Erythroblast (primary cell): ENCODE results near the gene AK8.

Experiments
- GATA1 ChIP-seq: IDR thresholded peaks from 2 replicates; pipeline ENCODE4 v1.6.1; 2011; ENCODE audit warnings: low read depth, mild to moderate bottlenecking, control low read depth, low read length, moderate library complexity
- POLR2A ChIP-seq: IDR thresholded peaks from 2 replicates; pipeline ENCODE4 v1.6.1; 2011; ENCODE audit warnings: mild to moderate bottlenecking, low read length

DNA sequence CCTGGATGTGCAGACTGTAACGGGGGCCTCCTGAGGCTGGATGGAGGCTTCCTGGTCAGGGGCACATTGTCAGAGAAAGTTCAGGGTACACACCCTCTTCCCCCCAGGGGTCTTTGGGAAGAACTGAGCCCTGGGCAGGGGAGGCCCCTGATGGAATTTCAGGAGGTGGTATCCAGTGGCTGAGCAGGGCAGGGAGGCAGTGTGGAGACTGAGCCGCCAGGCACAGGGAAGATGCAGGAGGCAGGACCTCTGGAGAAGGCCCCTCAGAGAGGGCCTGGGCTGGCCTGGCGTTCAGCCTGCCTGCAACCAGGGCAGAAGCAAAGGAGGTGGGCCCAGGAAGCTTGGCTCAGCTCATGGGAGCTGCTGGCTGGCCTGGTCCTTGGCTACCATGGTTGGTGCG, 154.3 kb downstream of the AK8 start:
- TF ChIP-seq POLR2A = no peak
- TF ChIP-seq GATA1 = no peak
